WTC11 (cell line): ENCODE measurements around the gene RBSN. TPM values are rescaled to one million over a fixed set of nuclear protein-coding genes. Genes with fewer than 3 reads are reported as not detected.

ENCODE experiments used
- ATAC-seq: fragments of 200-7000 bp; cut with Tn5 transposase; 2 replicates; pipeline ENCODE4 v1.10.0; 2021; ENCODE audit warnings: mild to moderate bottlenecking, moderate library complexity
- CTCF ChIA-PET: fragments of 300-600 bp; sonication (Branson Sonifier 250); formaldehyde crosslinking; loops from one replicate; lab custom pipeline; 2021; ENCODE audit warnings: antibody characterized with exemption; lab: Charles Lee
- POLR2A ChIA-PET: fragments of 350-600 bp; sonication (Branson Sonifier 250); formaldehyde crosslinking; loops from one replicate; lab custom pipeline; 2021; ENCODE audit warnings: antibody characterized with exemption; lab: Charles Lee
- DNase-seq: peaks from one replicate; pipeline ENCODE4 v3.0.0; 2021; ENCODE audit warnings: low spot score
- H3K27ac Mint-ChIP-seq: 2 replicates; pipeline ENCODE4 v1.8.0; 2021; ENCODE audit warnings: mixed read lengths
- H3K27me3 Mint-ChIP-seq: 2 replicates; pipeline ENCODE4 v1.8.0; 2021; ENCODE audit warnings: low read depth, mild to moderate bottlenecking, moderate library complexity, mixed read lengths
- H3K36me3 Mint-ChIP-seq: 2 replicates; pipeline ENCODE4 v1.8.0; 2021; ENCODE audit warnings: mixed read lengths
- H3K4me1 Mint-ChIP-seq: 2 replicates; pipeline ENCODE4 v1.8.0; 2022; ENCODE audit warnings: mixed read lengths
- H3K4me3 Mint-ChIP-seq: 2 replicates; pipeline ENCODE4 v1.8.0; 2021; ENCODE audit warnings: mild to moderate bottlenecking, moderate library complexity, mixed read lengths
- H3K9me3 Mint-ChIP-seq: 2 replicates; pipeline ENCODE4 v1.8.0; 2021; ENCODE audit warnings: mixed read lengths
- EMX1 ChIP-seq: fragments of 250-450 bp; sonication (Bioruptor Pico); IDR thresholded peaks from 2 replicates; pipeline ENCODE4 v1.8.0; 2021; ENCODE audit warnings: mild to moderate bottlenecking
- IRF1 ChIP-seq: sonication (generic); formaldehyde crosslinking; IDR thresholded peaks from 2 replicates; pipeline ENCODE4 v1.8.0; 2023; ENCODE audit warnings: missing genetic modification reagents
- MAX ChIP-seq: sonication (generic); formaldehyde crosslinking; IDR thresholded peaks from 2 replicates; pipeline ENCODE4 v1.8.0; 2022; ENCODE audit warnings: mild to moderate bottlenecking, missing genetic modification reagents
- MYBL2 ChIP-seq: sonication (generic); formaldehyde crosslinking; IDR thresholded peaks from 2 replicates; pipeline ENCODE4 v1.8.1; 2023; ENCODE audit warnings: mild to moderate bottlenecking, moderate library complexity, missing genetic modification reagents
- NR3C1 ChIP-seq: sonication (generic); formaldehyde crosslinking; conservative IDR thresholded peaks from 2 replicates; pipeline ENCODE4 v1.8.1; 2023; ENCODE audit warnings: low read depth, mild to moderate bottlenecking, missing genetic modification reagents
- PRRX2 ChIP-seq: fragments of 250-450 bp; sonication (Bioruptor Pico); IDR thresholded peaks from 2 replicates; pipeline ENCODE4 v1.8.0; 2021; ENCODE audit warnings: mild to moderate bottlenecking
- TCF7 ChIP-seq: sonication (generic); formaldehyde crosslinking; IDR thresholded peaks from 2 replicates; pipeline ENCODE4 v1.8.0; 2022; ENCODE audit warnings: mild to moderate bottlenecking, low read depth, missing genetic modification reagents, moderate library complexity
- TEAD4 ChIP-seq: sonication (generic); formaldehyde crosslinking; IDR thresholded peaks from 2 replicates; pipeline ENCODE4 v1.8.0; 2022; ENCODE audit warnings: mild to moderate bottlenecking, missing genetic modification reagents
- TP53 ChIP-seq: sonication (generic); formaldehyde crosslinking; IDR thresholded peaks from 2 replicates; pipeline ENCODE4 v1.8.1; 2023; ENCODE audit warnings: mild to moderate bottlenecking, missing genetic modification reagents
- ZBTB21 ChIP-seq: sonication (generic); formaldehyde crosslinking; IDR thresholded peaks from 2 replicates; pipeline ENCODE4 v1.8.1; 2023; ENCODE audit warnings: mild to moderate bottlenecking, missing genetic modification reagents, borderline replicate concordance
- ZBTB43 ChIP-seq: sonication (generic); formaldehyde crosslinking; IDR thresholded peaks from 2 replicates; pipeline ENCODE4 v1.8.1; 2023; ENCODE audit warnings: mild to moderate bottlenecking, missing genetic modification reagents
- ZMAT4 ChIP-seq: fragments of 250-450 bp; sonication (Bioruptor Pico); IDR thresholded peaks from 2 replicates; pipeline ENCODE4 v1.9.0; 2021; ENCODE audit warnings: mild to moderate bottlenecking
- ZNF317 ChIP-seq: sonication (generic); formaldehyde crosslinking; IDR thresholded peaks from 2 replicates; pipeline ENCODE4 v1.8.1; 2023; ENCODE audit warnings: low read depth, mild to moderate bottlenecking, moderate library complexity, missing genetic modification reagents, borderline replicate concordance
- total RNA-seq: library from RNA; stranded (reverse); gene quantifications from 3 replicates; pipeline ENCODE4 v1.2.3, GENCODE V29; 2021
- TF ChIP-seq, protein P1 (sequence below): sonication (generic); formaldehyde crosslinking; IDR thresholded peaks from 2 replicates; pipeline ENCODE4 v1.8.0; 2023; ENCODE audit warnings: mild to moderate bottlenecking, missing genetic modification reagents
- TF ChIP-seq, protein P2 (sequence below): fragments of 250-450 bp; sonication (Bioruptor Pico); IDR thresholded peaks from 2 replicates; pipeline ENCODE4 v1.9.0; 2021; ENCODE audit warnings: mild to moderate bottlenecking

Gene RBSN
- total RNA-seq, 1 experiment from 2014 or later: 24.2 TPM

DNA sequence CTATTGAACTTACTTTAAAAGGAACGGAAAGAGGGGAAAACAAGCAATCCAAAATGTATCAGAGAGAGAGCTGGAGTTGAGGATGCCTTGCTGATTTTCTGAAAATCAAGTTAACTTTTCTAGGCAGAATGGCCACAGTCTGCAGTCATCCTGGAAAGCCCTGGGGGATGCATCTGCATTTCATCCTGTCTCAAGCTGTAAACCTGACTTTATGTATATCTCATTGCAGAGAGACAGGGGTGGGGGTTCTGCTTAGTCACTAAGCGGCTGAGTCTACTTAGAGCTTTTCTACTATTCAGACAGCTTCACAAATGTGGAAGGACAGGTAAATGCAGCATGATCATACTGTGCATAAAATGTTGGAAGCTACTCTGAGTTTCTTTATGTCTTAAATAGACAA, 75.2 kb downstream of the RBSN start:
- Mint-ChIP-seq H3K27ac (no peak overlapping the region), H3K27me3 (no peaks in the 10 kb centered on the region), H3K4me1 (peaks cover 12% of the 10 kb centered on the region), H3K36me3 (peaks cover 76% of the 10 kb centered on the region), H3K9me3 (no peaks in the 10 kb centered on the region), H3K4me3 (no peak overlapping the region)
- no peak for ATAC-seq
- ChIA-PET POLR2A (no interaction called here), CTCF (interaction anchor here (1.2 to 1.8 kb wide), 2 partner anchors 28 to 97 kb away, joined by 4 read pairs; no protein-coding TSS in a partner anchor)
- DNase-seq: no peak
- no peak for TF ChIP-seq ZBTB21 (CRISPR knock-in tag)
- no peak for TF ChIP-seq ZBTB43 (CRISPR knock-in tag)

GRCh38 chr3:15023249-15023648, 75.7 kb downstream of the RBSN start:
- Mint-ChIP-seq H3K4me1 (peaks cover 12% of the 10 kb centered on the region), H3K27me3 (no peaks in the 10 kb centered on the region), H3K36me3 (peaks cover 74% of the 10 kb centered on the region), H3K27ac (no peak overlapping the region), H3K9me3 (no peaks in the 10 kb centered on the region), H3K4me3 (no peak overlapping the region)
- TF ChIP-seq ZMAT4 (CRISPR knock-in tag) (no peak), MYBL2 (CRISPR knock-in tag) (no peak), NR3C1 (CRISPR knock-in tag) (no peak), ZNF317 (CRISPR knock-in tag) (no peak), EMX1 (no peak), TCF7 (CRISPR knock-in tag) (no peak), TP53 (CRISPR knock-in tag) (no peak), IRF1 (CRISPR knock-in tag) (no peak), MAX (CRISPR knock-in tag) (no peak), TEAD4 (CRISPR knock-in tag) (no peak), PRRX2 (no peak)
- TF ChIP-seq, protein P1, sequence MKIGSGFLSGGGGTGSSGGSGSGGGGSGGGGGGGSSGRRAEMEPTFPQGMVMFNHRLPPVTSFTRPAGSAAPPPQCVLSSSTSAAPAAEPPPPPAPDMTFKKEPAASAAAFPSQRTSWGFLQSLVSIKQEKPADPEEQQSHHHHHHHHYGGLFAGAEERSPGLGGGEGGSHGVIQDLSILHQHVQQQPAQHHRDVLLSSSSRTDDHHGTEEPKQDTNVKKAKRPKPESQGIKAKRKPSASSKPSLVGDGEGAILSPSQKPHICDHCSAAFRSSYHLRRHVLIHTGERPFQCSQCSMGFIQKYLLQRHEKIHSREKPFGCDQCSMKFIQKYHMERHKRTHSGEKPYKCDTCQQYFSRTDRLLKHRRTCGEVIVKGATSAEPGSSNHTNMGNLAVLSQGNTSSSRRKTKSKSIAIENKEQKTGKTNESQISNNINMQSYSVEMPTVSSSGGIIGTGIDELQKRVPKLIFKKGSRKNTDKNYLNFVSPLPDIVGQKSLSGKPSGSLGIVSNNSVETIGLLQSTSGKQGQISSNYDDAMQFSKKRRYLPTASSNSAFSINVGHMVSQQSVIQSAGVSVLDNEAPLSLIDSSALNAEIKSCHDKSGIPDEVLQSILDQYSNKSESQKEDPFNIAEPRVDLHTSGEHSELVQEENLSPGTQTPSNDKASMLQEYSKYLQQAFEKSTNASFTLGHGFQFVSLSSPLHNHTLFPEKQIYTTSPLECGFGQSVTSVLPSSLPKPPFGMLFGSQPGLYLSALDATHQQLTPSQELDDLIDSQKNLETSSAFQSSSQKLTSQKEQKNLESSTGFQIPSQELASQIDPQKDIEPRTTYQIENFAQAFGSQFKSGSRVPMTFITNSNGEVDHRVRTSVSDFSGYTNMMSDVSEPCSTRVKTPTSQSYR (CRISPR knock-in tag): no peak
- TF ChIP-seq, protein P2, sequence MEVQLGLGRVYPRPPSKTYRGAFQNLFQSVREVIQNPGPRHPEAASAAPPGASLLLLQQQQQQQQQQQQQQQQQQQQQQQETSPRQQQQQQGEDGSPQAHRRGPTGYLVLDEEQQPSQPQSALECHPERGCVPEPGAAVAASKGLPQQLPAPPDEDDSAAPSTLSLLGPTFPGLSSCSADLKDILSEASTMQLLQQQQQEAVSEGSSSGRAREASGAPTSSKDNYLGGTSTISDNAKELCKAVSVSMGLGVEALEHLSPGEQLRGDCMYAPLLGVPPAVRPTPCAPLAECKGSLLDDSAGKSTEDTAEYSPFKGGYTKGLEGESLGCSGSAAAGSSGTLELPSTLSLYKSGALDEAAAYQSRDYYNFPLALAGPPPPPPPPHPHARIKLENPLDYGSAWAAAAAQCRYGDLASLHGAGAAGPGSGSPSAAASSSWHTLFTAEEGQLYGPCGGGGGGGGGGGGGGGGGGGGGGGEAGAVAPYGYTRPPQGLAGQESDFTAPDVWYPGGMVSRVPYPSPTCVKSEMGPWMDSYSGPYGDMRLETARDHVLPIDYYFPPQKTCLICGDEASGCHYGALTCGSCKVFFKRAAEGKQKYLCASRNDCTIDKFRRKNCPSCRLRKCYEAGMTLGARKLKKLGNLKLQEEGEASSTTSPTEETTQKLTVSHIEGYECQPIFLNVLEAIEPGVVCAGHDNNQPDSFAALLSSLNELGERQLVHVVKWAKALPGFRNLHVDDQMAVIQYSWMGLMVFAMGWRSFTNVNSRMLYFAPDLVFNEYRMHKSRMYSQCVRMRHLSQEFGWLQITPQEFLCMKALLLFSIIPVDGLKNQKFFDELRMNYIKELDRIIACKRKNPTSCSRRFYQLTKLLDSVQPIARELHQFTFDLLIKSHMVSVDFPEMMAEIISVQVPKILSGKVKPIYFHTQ (CRISPR knock-in tag): no peak
- ATAC-seq (no peak), DNase-seq (no peak)
- POLR2A ChIA-PET: no interaction called here
- CTCF ChIA-PET: interaction anchor here (1.8 kb wide), 1 partner anchor 28 kb away, joined by 4 read pairs; no protein-coding TSS in a partner anchor

Other genes with a start within 250 kb of the RBSN start
- 48.6 to 51.5 TPM (median 50.8 TPM) in 3 replicates for gene NR2C2, start 151.6 kb downstream of the RBSN start, total RNA-seq
- 69.7 to 72.7 TPM (median 70.1 TPM) in 3 replicates for gene MRPS25, start 33.8 kb downstream of the RBSN start, total RNA-seq
- gene CAPN7, start 107.1 kb upstream of the RBSN start, total RNA-seq: 16.8 to 20.3 TPM (median 17.9 TPM) in 3 replicates
- 5.1 to 7.2 TPM (median 5.9 TPM) in 3 replicates for gene SH3BP5, start 233.4 kb upstream of the RBSN start, total RNA-seq